Neural cell (in vitro differentiated cells): ENCODE results near the gene COLEC12. TPM values are rescaled to one million over a fixed set of nuclear protein-coding genes. Genes with fewer than 3 reads are reported as not detected.

Experiments used
- H2AFZ ChIP-seq: fragments of 200-600, 300-800 bp; sonication (generic), shearing (Covaris generic); 2 replicates; pipeline ENCODE4 v1.6.0; 2014; ENCODE audit warnings: low read depth, mild to moderate bottlenecking, antibody characterized with exemption, low read length, moderate library complexity
- H3F3A ChIP-seq: fragments of 200-600 bp; shearing (Covaris generic); 2 replicates; pipeline ENCODE4 v1.6.1; 2016; ENCODE audit warnings: mild to moderate bottlenecking, moderate library complexity, mixed read lengths, antibody characterized with exemption, low read length; ENCODE audit not compliant: insufficient read depth, poor library complexity, severe bottlenecking
- H3K27ac ChIP-seq: fragments of 200-600, 300-800 bp; sonication (generic), shearing (Covaris generic); 2 replicates; pipeline ENCODE4 v1.5.1; 2014; ENCODE audit warnings: mild to moderate bottlenecking, low read length, moderate library complexity
- H3K27me3 ChIP-seq: fragments of 300-800, 200-600 bp; sonication (generic), shearing (Covaris generic); 2 replicates; pipeline ENCODE4 v1.6.0; 2014; ENCODE audit warnings: mild to moderate bottlenecking, low read depth, low read length, moderate library complexity; ENCODE audit not compliant: insufficient read depth
- H3K36me3 ChIP-seq: fragments of 300-800, 200-600 bp; sonication (generic), shearing (Covaris generic); 2 replicates; pipeline ENCODE4 v1.5.1; 2014; ENCODE audit warnings: mild to moderate bottlenecking, antibody characterized with exemption, low read length, moderate library complexity; ENCODE audit not compliant: insufficient read depth
- H3K4me2 ChIP-seq: fragments of 300-800, 200-600 bp; sonication (generic), shearing (Covaris generic); 2 replicates; pipeline ENCODE4 v1.6.0; 2014; ENCODE audit warnings: mild to moderate bottlenecking, low read length
- H3K4me3 ChIP-seq: fragments of 300-800, 200-600 bp; sonication (generic), shearing (Covaris generic); 2 replicates; pipeline ENCODE4 v1.5.1; 2014; ENCODE audit warnings: mild to moderate bottlenecking, low read length, moderate library complexity
- H3K79me2 ChIP-seq: fragments of 200-600 bp; shearing (Covaris generic); replicated peaks from 2 replicates; pipeline ENCODE4 v1.6.0; 2014; ENCODE audit warnings: mild to moderate bottlenecking, low read length, moderate library complexity; ENCODE audit not compliant: insufficient read depth
- H3K9ac ChIP-seq: fragments of 300-800, 200-600 bp; sonication (generic), shearing (Covaris generic); 2 replicates; pipeline ENCODE4 v1.6.1; 2016; ENCODE audit warnings: mild to moderate bottlenecking, low read length, mixed read lengths
- H3K9me2 ChIP-seq: fragments of 200-600 bp; shearing (Covaris generic); 2 replicates; pipeline ENCODE4 v1.6.1; 2016; ENCODE audit warnings: mild to moderate bottlenecking, low read length, mixed read lengths; ENCODE audit not compliant: insufficient read depth
- H3K9me3 ChIP-seq: fragments of 200-600, 300-800 bp; sonication (generic), shearing (Covaris generic); 2 replicates; pipeline ENCODE4 v1.6.1; 2016; ENCODE audit warnings: mild to moderate bottlenecking, mixed run types, low read length, moderate library complexity, mixed read lengths
- H4K20me1 ChIP-seq: fragments of 200-600 bp; shearing (Covaris generic); 2 replicates; pipeline ENCODE4 v1.6.1; 2016; ENCODE audit warnings: mild to moderate bottlenecking, mixed run types; ENCODE audit not compliant: insufficient read depth
- EP300 ChIP-seq: fragments of 450-650 bp; conservative IDR thresholded peaks from 2 replicates; pipeline ENCODE4 v1.6.1; 2014; ENCODE audit warnings: antibody characterized with exemption, mild to moderate bottlenecking, moderate library complexity; ENCODE audit not compliant: poor library complexity, severe bottlenecking
- EZH2 ChIP-seq: fragments of 200-600, 300-800 bp; shearing (Covaris generic), sonication (generic); IDR thresholded peaks from 2 replicates; pipeline ENCODE4 v1.6.1; 2014; ENCODE audit warnings: antibody characterized with exemption, low read length, borderline replicate concordance, mild to moderate bottlenecking; ENCODE audit not compliant: insufficient read depth, poor library complexity, severe bottlenecking
- MXI1 ChIP-seq: fragments of 450-650 bp; conservative IDR thresholded peaks from 2 replicates; pipeline ENCODE4 v1.6.1; 2014; ENCODE audit warnings: antibody characterized with exemption, mild to moderate bottlenecking; ENCODE audit not compliant: poor library complexity, severe bottlenecking
- POLR2AphosphoS5 ChIP-seq: IDR thresholded peaks from 2 replicates; pipeline ENCODE4 v1.6.1; 2012
- RAD21 ChIP-seq: fragments of 450-650 bp; conservative IDR thresholded peaks from 2 replicates; pipeline ENCODE4 v1.6.1; 2014; ENCODE audit warnings: antibody characterized with exemption, mild to moderate bottlenecking, moderate library complexity
- SMC3 ChIP-seq: fragments of 450-650 bp; conservative IDR thresholded peaks from 2 replicates; pipeline ENCODE4 v1.6.1; 2014; ENCODE audit warnings: antibody characterized with exemption, mild to moderate bottlenecking, moderate library complexity; ENCODE audit not compliant: poor library complexity
- TAF1 ChIP-seq: IDR thresholded peaks from 2 replicates; pipeline ENCODE4 v1.6.1; 2012; ENCODE audit warnings: low read depth
- polyA plus RNA-seq: library from polyadenylated mRNA; depleted of rRNA; stranded (reverse); fragments of >200 nt; gene quantifications from 2 replicates; pipeline ENCODE4 v1.2.3, GENCODE V29; 2014
- TF ChIP-seq, protein P1 (sequence below): fragments of 450-650 bp; IDR thresholded peaks from 2 replicates; pipeline ENCODE4 v1.5.1; 2014; ENCODE audit warnings: antibody characterized with exemption, mild to moderate bottlenecking, moderate library complexity; ENCODE audit not compliant: poor library complexity, severe bottlenecking
- TF ChIP-seq, protein P2 (sequence below): IDR thresholded peaks from 2 replicates; pipeline ENCODE4 v1.6.1; 2012; ENCODE audit warnings: borderline replicate concordance

COLEC12 gene
- polyA plus RNA-seq, 1 donor from 2014 or later: 0.42 TPM

DNA sequence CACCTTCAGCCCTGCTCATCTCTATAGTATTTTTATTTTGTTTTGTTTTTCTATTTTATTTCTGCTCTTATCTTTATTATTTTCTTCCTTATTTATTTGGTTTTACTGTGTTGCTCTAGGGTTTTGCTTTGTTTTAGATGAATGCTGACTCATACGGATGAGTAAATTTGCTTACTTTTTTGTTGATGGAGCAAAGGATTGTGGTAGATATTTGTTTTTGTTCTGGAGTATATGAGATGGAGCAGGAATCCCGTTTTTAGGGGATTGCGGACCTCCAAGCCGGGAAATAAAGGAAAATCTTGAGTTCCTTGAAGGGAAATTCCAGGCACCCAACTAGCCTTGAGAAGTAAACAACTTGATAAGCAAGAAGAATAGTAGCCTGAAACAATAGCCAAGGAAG is 15.3 kb upstream of the COLEC12 start:
- H2AFZ ChIP-seq: no peak overlapping the region
- no peak overlapping the region for H3K27ac ChIP-seq
- no peaks in the 10 kb centered on the region for H3K27me3 ChIP-seq
- H4K20me1 ChIP-seq: no peaks in the 10 kb centered on the region
- H3K79me2 ChIP-seq: no peaks in the 10 kb centered on the region
- H3K4me3 ChIP-seq: no peak overlapping the region
- H3K9me3 ChIP-seq: no peaks in the 10 kb centered on the region
- H3K9ac ChIP-seq: no peak overlapping the region
- no peak for TF ChIP-seq EP300
- no peak for TF ChIP-seq SMC3
- no peak for TF ChIP-seq MXI1
- no peak for TF ChIP-seq TAF1
- TF ChIP-seq, protein P1, sequence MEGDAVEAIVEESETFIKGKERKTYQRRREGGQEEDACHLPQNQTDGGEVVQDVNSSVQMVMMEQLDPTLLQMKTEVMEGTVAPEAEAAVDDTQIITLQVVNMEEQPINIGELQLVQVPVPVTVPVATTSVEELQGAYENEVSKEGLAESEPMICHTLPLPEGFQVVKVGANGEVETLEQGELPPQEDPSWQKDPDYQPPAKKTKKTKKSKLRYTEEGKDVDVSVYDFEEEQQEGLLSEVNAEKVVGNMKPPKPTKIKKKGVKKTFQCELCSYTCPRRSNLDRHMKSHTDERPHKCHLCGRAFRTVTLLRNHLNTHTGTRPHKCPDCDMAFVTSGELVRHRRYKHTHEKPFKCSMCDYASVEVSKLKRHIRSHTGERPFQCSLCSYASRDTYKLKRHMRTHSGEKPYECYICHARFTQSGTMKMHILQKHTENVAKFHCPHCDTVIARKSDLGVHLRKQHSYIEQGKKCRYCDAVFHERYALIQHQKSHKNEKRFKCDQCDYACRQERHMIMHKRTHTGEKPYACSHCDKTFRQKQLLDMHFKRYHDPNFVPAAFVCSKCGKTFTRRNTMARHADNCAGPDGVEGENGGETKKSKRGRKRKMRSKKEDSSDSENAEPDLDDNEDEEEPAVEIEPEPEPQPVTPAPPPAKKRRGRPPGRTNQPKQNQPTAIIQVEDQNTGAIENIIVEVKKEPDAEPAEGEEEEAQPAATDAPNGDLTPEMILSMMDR: no peak
- no peak for TF ChIP-seq POLR2AphosphoS5
- TF ChIP-seq, protein P2, sequence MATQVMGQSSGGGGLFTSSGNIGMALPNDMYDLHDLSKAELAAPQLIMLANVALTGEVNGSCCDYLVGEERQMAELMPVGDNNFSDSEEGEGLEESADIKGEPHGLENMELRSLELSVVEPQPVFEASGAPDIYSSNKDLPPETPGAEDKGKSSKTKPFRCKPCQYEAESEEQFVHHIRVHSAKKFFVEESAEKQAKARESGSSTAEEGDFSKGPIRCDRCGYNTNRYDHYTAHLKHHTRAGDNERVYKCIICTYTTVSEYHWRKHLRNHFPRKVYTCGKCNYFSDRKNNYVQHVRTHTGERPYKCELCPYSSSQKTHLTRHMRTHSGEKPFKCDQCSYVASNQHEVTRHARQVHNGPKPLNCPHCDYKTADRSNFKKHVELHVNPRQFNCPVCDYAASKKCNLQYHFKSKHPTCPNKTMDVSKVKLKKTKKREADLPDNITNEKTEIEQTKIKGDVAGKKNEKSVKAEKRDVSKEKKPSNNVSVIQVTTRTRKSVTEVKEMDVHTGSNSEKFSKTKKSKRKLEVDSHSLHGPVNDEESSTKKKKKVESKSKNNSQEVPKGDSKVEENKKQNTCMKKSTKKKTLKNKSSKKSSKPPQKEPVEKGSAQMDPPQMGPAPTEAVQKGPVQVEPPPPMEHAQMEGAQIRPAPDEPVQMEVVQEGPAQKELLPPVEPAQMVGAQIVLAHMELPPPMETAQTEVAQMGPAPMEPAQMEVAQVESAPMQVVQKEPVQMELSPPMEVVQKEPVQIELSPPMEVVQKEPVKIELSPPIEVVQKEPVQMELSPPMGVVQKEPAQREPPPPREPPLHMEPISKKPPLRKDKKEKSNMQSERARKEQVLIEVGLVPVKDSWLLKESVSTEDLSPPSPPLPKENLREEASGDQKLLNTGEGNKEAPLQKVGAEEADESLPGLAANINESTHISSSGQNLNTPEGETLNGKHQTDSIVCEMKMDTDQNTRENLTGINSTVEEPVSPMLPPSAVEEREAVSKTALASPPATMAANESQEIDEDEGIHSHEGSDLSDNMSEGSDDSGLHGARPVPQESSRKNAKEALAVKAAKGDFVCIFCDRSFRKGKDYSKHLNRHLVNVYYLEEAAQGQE: no peak
- no peak for TF ChIP-seq RAD21
- TF ChIP-seq EZH2: no peak
- H3K9me2 ChIP-seq: no peaks in the 10 kb centered on the region
- H3K36me3 ChIP-seq: no peaks in the 10 kb centered on the region
- H3F3A ChIP-seq: no peaks in the 10 kb centered on the region
- no peak overlapping the region for H3K4me2 ChIP-seq

DNA sequence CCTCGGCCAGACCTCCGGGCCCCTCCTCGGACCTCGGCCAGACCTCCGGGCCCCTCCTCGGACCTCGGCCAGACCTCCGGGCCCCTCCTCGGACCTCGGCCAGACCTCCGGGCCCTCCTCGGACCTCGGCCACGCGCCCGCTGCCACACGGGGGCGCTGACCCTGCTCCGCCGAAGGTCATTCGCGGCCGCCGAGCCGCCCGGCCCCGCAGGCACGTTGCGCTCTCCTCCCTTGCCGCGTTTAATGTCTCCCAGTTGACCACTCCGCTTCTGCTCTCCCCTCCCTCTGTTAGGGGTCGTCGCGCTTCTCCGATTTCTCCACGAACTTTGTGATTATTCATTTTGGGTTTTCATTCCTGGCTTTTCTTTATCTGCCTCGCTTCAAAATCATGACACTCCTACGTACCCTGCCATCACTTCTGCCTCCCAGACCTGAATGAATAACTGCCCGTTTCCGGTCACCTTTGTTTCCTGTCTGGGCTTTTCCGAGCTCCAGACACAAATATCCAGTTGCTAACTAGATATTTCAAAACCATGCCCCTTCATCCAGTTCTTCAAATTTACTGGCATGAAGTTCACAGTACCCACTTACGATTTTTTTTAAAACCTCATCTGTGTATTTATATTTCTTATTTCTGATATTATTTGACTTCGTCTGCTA is 14.8 kb upstream of the COLEC12 start:
- H3K4me3 ChIP-seq: no peak overlapping the region
- H4K20me1 ChIP-seq: no peaks in the 10 kb centered on the region
- H3K4me2 ChIP-seq: no peak overlapping the region
- H3K36me3 ChIP-seq: no peaks in the 10 kb centered on the region
- H3K9ac ChIP-seq: no peak overlapping the region
- H2AFZ ChIP-seq: no peak overlapping the region
- H3K27me3 ChIP-seq: no peaks in the 10 kb centered on the region
- H3K9me3 ChIP-seq: no peaks in the 10 kb centered on the region
- H3K79me2 ChIP-seq: no peaks in the 10 kb centered on the region
- TF ChIP-seq, protein P1: no peak
- TF ChIP-seq, protein P2: no peak
- TF ChIP-seq SMC3: no peak
- TF ChIP-seq EP300: no peak
- no peak for TF ChIP-seq TAF1
- no peak for TF ChIP-seq MXI1
- H3K27ac ChIP-seq: no peak overlapping the region
- no peaks in the 10 kb centered on the region for H3F3A ChIP-seq
- no peaks in the 10 kb centered on the region for H3K9me2 ChIP-seq
